ENCODE results near the gene HJV.

Gene HJV

DNA sequence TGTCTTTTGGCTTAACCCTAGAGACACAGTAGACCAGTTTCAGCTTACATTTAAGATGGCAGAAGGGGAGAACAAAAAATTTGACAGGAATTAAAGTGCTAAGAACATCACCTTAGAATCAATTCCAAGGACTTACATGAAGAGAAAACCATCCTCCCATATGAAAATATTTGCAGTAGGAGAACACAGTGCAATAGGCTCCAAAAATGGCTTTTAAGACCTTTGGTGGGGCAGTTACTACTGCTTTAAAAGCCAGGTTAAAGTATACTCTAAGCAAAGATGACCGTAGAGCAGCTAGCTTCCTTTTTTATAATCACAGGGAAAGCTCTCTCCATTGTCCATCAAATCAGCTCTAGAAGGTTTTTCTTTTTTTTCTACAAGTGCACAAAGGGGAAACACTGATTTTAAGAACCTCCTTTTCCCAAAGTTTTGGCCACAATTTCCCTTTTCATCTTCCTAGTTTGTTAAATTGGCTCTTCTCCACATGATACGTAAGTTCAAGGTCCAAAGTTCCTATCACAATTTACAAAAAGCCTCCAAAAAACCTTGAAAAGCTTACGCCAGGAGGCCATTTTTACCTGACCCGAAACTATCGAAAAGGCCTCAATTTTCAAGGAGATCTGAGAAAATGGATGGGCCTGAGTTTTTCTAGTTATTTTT is 28.4 kb downstream of the HJV start:
- no peak for DNase-seq

DNA sequence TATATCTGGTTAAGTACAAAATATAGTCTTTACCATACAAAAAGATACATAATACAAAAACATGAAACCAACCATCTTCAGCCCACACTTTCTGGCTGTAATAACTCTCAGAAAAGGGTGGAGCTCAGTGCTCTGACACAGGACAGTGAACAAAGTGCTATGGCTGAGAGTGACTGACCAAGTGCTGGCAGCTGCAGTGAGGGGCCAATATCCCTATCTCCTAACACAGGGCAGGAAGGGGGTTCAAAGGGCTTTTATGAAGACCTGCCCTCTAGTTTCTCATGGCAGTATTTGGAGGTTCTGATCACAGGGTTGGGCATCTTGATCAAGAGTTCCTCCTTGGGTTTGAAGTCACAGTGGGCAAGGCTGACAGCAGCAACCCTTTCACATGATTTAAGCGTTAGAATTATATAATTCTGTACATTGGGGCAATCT is 29.0 kb downstream of the HJV start:
- DNase-seq = no peak

DNA sequence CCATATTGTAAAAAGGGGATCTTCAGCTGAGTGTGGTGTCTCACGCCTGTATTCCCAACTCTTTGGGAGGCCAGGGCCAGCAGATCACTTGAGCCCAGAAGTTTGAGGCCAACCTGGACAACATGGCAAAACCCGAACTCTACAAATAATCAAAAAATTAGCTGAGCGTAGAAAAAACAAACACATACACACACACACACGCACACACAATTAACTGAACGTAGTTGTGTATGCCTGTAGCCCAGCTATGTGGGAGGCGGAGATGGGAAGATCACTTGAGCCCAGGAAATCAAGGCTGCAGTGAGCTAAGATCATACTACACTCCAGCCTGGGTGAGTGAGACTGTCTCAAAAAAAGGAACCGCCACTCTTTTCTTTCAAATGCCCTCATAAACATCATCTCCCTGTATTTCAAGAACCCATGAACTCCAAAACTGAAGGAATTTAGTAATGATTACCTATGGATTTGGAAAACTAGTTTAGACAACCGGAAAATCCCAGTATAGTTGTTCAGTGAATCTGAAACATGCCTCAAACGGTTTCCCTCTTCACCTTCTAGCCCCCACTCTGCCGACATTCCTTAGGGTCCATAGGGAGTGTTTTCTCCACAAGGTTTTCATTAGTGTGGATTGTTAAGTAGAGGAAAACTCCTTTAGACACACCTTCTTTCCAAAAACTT is 29.7 kb downstream of the HJV start:
- DNase-seq = no peak

DNA sequence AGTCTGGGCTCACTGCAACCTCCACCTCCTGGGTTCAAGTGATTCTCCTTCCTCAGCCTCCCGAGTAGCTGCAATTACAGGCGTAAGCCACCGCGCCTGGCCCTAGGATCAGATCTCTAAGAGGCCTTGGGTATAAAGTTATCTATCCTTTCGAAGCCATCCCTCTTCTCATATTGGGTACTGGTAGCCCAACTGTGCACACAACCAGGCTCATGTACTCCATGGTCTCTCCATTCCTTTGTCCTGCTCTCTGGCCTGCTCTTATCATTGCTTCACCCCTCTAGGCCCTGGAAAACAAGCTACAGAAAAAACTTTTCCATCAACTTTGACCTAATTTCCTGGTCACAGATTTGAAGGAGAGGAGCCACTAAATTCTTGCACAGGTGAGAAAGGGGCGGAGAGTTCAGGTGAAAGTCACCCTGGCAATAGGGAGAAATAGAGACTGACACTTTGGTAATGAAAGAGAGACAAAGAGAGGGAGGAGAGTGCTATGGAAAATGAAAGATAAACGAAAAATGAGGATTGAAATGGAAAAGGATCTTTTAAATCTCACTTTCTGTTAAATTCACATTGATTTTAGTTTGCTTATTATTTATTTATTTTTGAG is 31.2 kb downstream of the HJV start:
- DNase-seq = no peak

DNA sequence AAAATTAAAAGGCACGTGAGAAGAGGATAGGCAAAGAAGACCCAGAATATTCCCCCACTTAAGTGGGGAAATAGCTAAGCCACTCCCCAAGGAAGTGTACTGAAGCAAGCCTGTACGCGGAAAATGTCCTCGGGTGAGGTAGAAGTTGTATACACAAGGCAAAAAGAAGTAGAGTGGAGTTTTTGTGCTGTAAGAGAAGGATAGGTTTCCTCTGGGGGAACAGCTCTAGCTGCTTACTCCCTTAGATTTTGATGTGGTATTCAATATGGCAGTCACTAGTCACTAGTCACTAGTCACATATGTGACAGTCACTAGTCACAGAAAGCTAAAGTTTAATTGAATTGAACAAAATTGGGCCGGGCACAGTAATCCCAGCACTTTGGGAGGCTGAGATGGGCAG is 32.8 kb downstream of the HJV start:
- DNase-seq = no peak

DNA sequence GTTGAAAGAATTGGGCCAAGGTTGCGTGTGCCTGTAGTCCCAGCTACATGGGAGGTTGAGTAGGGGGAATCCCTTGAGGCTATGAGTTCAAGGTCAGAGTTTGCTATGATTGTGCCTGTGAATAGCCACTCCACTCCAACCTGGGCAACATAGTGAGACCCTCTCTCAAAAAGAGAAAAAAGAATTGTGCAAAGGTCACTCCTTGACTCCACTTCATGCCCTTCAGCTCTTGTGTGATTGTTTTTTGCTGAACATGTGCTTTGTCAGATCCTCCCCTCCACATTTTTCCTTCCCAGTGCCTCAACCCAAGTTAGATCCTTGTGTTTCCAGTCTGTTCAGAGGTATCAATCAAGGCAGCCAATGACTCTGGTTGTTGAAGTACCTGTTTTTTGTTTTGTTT is 33.6 kb downstream of the HJV start:
- DNase-seq = no peak

DNA sequence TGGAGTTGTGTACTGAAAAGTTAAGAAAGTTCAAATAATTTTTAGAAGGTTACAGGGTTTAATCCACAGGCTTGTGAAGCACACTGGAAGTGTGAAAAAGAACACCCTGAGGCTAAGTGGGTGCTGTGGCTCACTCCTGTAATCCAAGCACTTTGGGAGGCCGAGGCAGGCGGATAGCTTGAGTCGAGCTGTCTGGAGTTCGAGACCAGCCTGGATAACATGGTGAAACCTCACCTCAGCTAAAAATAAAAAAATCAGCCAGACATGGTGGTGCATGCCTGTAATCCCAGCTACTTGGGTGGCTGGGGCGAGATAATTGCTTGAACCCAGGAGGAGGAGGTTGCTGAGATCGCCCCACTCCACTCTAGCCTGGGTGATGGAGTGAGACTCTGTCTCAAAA is 35.0 kb downstream of the HJV start:
- no peak for DNase-seq

DNA sequence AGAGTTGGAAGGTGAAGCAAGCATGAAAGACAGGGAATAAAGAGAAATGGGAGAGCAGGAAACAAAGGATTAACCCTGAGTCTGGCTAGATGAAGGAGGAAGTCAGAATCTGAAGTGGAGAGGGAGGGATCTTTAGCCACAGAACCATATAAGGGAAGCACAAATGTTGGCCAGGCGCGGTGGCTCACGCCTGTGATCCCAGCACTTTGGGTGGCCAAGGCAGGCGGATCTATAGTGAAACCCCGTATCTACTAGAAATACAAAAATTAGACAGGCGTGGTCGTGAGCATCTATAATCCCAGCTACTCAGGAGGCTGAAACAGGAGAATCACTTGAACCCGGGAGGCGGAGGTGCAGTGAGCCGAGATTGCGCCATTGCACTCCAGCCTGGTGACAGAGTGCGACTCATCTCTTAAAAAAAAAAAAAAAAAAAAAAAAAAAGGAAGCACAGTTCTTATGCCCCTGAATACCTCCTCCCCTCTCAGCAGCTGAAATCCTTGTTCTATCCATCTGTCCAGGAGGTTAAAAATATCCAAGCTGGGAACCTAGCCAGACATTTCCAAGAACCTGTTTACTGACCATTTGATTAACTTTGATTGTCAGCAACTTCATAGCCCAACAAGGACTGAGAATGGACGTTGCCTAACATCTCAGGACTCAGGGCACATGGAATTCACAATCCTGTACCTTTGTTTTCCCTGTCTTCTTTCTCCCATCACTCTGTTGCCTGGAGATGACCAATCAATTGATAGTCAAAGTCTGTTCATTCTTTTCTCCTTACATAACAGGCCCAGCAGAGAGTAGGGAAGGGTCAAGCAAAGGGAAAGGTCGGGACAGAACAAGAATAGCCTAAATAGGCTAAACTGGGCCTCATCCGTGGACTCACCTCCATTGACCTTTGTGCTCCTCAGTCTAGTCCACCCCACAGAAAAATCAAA is 35.8 kb downstream of the HJV start:
- no peak for DNase-seq

DNA sequence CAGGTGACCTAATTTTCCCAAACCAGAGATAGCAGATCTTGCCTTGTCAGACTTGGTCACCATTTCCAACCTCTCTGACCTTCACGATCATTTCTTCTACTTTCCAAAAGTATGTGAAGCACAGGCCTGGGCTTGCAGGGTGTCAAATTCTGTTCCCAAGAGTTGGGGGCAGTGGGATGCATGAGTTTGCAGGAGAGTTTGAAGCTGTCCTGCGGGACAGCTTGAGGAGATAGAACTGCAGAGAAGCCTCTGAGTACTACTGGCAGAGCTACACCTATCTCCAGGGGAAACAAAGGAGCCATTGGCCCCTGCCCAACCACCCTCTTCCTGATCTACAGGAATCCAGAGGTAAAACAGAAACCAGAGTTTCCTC is 36.4 kb downstream of the HJV start:
- DNase-seq = no peak

DNA sequence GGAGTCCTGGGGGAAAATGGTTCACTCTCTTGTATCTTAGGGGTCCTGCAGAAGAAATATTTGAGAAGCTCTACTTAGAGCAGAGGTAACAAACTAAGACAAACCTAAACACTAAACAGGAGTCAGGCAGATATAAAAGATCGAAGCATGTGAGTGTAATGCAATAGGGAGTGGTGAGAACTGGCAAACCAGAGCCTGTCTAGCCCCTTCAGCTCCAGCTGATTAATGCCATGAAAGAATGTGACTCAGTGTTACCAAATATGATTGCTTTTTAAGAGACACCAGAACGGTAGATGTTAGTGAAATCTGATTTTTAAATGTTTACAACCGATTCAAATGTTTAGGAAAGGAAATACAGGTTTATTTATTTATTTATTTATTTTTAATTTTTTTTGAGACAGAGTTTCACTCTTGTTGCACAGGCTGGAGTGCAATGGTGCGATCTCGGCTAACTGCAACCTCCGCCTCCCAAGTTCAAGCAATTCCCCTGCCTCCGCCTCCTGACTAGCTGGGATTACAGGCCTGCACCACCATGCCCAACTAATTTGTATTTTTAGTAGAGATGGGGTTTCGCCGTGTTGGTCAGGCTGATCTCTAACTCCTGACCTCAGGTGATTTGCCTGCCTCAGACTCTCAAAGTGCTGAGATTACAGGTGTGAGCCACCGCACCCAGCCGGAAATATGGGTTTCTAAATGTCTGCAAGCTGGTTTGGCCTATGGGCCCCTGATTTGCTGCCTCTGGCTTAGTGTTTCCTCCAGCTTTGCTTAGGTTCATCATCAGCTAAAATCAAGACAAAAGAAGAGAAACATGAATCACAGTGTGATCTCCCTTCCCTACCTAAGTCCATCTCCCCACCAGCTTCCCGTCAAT is 37.3 kb downstream of the HJV start:
- DNase-seq = no peak

DNA sequence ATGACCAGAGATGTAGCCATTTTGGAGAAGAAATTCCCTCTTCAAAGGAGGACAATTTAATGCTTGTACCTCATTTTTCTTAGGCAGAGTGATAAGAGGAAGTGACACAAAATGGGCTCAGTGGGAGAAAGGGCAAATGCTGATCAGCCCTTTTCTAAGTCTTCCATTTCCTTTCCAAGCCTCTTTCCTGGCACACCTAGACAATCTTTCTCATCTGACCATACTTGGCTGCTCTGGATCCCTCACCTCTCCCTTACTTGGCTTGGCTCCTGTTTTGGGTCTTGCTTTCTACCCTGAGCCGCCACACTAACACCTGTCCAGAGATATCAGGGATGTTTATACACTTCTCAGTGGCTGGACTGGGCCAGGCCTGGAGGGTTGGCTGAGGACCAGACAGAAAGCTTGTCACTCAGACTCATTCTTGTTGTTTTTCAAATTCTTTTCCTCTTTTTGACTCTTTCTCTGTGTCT is 38.3 kb downstream of the HJV start:
- no peak for DNase-seq

DNA sequence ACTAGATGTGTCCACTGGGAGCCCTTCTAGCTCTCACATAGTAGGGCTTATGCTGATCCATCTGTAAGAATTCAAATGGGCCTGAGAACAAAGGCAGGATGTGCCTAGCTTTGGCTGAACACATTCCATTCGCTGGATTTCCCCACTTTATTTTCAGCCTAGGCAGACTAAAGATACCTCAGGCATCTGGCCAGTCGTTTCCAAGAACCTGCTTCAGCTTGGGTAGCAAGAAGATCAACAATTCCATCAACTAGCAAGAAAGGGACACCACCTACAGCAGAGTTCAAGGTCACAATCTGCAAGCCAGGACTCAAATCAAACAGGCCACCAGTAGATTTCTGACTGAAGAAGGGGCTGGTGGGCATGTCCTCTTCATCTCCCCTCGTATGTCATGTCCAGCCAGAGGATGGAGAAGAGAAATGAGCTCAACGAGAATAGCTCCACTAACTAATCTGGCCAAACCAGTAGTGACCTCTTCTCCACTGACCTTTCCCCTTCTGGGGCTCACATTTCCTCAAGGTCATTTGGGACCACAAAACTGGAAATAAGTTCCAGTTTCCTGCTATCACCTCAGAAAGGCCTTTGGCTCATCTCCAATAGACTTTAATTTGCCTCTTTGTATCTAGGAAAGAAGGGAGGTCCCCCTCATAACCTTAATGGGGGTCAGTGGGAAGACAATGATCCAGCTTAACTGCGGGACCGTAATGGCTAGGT is 39.4 kb downstream of the HJV start:
- no peak for DNase-seq

DNA sequence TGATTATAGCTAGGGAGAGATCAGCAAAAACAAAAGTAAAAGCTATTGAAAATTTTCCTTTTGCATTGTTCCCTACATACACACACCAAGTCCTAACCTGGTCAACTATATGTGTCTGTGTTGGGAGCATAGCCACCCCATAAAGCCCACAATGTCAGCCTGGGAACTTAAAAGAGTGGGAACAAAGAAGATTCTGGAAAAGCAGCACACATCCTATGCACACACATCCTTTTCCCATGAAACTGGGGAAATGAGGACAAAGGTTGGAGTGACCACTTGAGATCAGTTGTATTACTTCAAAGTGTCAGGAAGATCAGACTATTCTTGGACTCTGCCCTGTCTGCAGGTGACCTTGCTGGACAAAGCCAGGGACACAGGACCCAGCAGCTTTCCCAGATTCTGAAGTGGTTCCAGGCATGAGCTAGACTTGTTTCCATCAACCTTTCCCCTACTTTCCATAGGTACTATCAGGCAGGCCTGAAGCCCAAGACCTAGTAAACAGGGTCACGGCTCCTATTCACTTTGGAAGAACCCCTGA is 41.0 kb downstream of the HJV start:
- no peak for DNase-seq

DNA sequence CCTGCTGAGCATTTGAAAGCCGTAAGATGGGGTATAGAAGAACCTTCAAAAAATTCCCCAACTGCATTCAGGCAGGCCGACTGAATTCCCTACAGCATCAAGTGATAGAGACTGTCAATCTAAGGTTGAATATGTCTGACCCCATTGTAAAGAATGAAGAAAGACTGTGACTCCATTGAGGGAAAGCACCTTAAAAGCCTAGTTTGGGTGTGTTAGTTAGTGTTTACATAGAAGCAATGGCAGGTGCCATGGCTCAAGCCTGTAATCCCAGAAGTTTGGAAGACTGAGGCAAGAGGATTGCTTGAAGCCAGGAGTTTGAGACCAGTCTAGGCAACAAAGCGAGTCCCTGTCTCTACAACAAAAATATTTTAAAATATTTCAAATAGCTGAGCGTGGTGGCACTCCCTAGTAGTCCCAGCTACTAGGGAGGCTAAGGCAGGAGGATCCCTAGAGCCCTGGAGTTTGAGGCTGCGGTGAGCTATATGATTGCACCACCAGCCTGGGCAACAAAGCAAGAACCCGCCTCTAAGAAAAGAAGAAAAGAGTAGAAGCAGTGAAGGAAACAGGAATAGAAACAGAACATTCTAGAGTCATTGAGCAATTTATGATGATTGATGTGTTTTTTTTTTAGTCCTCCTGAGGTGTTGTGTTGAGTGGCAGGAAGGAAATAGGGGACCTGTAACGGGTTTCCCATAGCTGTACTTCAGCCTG is 41.6 kb downstream of the HJV start:
- DNase-seq = no peak

DNA sequence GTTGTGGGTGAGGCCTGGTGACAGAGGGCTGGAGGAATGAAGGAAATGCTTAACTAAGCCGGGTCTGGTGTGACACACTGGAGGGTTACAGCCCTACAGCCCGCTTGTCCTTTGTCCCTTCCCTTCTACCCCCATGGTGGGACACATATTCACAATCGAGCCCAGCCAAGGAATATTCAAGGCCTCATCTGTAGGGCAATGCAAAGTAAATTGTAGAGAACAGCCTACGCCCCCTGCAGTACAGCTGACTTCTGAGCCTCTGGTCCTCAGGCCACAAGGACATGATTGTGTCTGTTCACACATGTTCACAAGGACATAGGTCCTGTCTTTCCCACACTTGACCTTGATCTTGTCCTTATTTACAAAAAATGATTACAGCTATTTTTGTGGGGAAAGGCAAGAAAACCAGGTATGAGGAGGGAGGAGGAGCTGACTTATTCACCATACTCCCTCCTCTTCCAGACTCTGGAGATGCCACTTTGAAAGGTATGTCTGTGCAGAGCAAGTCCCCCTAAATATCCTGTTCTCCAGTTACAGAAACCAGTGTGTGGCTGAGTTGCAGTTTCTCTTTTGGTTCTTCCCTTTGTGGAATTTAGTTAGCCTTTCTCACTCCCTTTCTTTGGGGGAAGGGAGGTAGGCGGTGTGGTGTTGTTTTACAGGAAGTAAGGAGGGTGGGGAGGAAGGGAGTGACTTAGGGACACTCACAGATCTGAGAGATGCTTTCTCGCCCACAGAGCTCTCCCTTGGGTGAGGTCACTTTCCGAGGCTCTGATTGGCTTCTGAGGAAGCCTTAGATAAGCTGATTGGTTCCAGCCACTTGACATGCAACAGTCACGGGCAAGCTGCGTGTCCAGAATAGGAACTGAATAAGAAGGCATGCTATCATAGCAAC is 42.4 kb downstream of the HJV start:
- peak; percentile 17 to 25 for DNase-seq

DNA sequence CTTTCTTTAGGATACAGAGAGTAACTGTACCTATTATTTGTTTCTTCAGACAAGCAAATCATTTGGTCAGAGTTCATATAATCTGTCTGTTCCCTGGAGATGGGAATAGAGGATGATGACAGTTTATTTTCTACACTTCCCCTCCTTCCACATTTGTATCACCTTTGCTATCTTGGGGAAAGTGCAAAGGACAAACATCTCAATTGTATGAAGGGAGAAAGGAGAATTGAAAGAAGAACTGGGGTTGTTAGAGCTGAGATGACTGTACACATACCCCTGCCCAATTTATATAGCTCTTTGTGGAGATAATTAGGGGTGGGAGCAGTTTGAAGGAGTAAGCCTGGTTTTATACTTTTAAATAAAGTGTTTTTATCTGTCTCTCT is 43.1 kb downstream of the HJV start:
- no peak for DNase-seq

DNA sequence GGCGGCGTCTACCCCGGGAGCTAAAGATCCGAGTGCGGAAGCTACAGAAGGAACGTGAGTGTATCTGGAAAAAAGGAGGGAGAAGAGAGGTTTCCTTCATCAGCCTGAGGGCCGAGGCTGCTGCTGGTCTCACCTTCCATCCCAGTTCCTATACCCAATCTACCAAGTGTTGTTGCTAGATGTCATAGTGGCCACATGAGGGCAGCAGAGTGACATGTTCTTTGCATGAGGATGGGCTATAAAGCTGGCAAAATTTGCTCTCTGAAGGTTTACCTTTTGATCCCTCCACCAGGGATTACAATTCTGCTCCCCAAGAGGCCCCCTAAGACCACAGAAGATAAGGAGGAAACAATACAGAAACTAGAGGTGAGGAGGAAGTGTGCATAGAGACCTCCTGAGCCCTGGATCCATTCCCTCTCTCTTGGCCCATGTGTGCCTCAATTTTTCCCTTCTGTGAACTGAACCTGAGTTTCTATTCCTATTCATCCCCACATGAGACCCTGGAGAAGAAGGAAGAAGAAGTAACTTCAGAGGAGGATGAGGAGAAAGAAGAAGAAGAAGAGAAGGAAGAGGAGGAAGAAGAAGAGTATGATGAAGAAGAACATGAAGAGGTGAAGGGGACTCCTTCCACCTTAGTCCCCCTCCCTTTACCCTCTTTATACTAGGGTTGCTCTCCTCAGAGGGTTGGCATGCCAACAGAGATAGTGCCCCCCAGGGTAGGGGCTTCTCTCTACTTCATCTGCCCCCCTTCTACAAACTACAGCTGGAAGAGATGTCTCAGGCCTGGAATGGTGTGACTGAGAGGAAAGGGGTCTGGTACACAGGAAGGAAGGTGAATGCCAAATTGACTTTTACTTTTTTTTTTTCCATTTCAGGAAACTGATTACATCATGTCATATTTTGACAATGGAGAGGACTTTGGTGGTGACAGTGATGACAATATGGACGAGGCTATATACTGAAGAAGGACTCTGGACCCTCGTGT is 43.8 kb downstream of the HJV start:
- peak; percentile 87 to 96 for DNase-seq

DNA sequence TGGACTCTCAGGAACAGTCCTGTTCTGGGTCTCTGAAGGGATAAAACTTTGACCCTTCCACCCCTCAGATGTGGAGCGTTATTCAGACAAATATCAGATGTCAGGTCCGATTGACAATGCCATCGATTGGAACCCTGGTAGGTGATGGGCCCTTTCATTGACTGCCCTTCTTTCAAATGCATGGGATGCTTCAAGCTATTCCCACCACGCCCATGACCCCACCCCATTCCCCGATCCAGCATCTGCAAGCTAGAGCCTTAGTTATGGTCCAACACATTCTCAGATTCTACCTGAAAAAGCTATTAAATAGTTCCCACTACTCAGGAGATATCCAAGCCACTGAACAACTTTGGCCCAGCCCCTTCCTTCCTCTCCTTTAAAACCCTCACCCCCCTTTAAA is 44.5 kb downstream of the HJV start:
- DNase-seq = no peak

Data from NCI-H526 (cell line).